Measurements from ENCODE around the gene SYT2. TPM values are rescaled to one million over a fixed set of nuclear protein-coding genes. Genes with fewer than 3 reads are reported as not detected.
A peak's percentile ranks its signal among the peaks of the same experiment; 100 is the strongest.

SYT2 gene
- total and polyA plus RNA-seq, 3 donors from 2014 or later, result 2.0 to 7.2 (median 2.1) TPM

DNA sequence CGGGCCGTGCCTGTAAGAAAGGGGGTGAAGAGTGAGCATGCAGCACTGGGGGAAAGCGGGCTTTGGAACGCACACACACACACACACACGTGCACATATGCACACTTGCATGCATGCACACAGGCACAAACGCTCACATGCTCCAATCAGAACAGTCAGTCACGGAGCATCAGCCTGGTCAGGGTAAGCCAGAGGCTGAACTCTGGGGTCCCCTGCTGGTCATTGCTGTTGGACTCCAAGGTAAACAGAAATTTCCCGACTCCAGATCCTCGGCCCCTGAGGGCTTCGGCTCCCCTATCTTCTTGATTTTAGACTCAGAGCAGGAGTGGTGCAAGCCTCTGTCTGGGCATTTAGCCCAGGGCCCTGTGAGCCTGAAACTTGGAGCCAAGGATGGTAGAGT lies 54.2 kb downstream of the SYT2 start:
- Histone ChIP-seq H3K4me3 (no peak overlapping the region), H3K27ac (no peak overlapping the region), H3K36me3 (ENCODE audit: low read depth, missing control alignments) (no peaks in the 10 kb centered on the region), H3K9me3 (no peaks in the 10 kb centered on the region), H3K4me1 (no peaks in the 10 kb centered on the region), H3K27me3 (no peaks in the 10 kb centered on the region)
- WGBS, 2 donors, result 71 to 73% methylated on average over 10 of the region's 10 CpGs
- intact Hi-C loops (cut with DNase I; ENCODE audit: low total_unique reads), result no loop called here
- TF ChIP-seq POLR2A (IDR thresholded peaks at IDR 0.05), result no peak
- TF ChIP-seq CTCF (IDR thresholded peaks at IDR 0.05), result no peak
- no peak for DNase-seq

DNA sequence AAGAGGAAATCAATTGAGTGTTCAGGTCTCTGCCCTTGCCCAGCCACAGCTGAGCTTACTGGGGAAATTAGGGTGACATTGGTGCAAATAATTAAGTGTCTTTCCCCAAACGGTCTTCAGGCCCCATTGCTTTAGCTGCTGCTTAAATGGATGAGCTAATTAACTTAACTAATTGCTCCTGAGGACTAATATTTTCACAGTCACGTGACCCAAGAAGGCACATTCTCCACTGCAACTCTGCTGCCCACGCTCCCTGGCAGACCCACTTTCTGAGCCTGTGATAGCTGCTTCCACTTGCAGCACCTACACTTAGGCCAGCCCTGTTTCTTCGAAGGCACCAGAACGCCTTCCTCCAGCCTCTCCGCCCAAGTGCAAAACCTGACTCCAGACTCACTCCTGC lies 56.2 kb downstream of the SYT2 start:
- Histone ChIP-seq H3K27ac (no peak overlapping the region), H3K27me3 (no peaks in the 10 kb centered on the region), H3K4me3 (no peak overlapping the region), H3K9me3 (no peaks in the 10 kb centered on the region), H3K36me3 (ENCODE audit: low read depth, missing control alignments) (no peaks in the 10 kb centered on the region), H3K4me1 (no peaks in the 10 kb centered on the region)
- 82 to 90% methylated on average over 6 of the region's 6 CpGs for WGBS, 2 donors
- TF ChIP-seq CTCF (IDR thresholded peaks at IDR 0.05) (no peak), POLR2A (IDR thresholded peaks at IDR 0.05) (no peak)
- intact Hi-C loops (cut with DNase I; ENCODE audit: low total_unique reads), result no loop called here
- no peak for DNase-seq

DNA sequence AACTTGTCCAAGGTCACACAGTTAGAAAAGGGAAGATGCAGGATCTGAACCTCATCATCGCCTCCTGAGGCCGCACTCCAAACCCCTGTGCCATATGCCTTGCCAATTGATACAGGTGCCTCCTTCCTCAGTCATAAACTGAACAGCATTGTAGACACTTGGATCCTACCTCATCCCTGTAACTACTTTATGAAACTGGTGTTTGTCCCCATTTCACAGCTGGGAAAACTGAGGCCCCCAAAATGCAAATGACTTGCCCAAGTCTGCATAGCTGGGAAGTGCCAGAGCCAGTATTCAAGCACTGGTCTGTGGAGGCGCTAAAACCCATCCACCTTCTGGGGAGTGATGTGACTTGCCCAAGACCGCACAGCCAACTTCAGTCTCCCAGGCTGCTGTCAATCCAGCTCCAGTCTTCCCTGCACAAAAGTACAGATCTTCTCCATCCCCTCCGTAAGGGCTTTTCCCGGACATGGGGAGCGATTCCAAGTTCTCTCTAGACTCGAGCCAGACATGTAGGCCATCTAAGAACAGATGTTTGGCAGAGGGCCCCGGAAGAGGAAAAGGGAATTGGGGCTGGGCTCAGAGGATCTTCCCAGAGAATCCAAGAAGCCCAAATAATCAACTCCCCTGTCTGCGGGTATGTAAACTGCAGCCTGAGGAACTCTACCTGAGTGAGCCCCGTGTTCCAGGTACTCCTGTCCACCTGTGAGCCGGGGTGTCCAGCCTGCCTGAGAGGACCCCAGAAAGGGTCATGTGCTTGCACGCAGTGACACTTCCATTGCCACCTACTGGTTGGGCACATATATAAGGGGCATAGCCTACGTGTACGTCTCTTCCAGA lies 60.5 kb downstream of the SYT2 start:
- Histone ChIP-seq H3K4me1 (no peaks in the 10 kb centered on the region), H3K27me3 (no peaks in the 10 kb centered on the region), H3K4me3 (no peak overlapping the region), H3K36me3 (ENCODE audit: low read depth, missing control alignments) (no peaks in the 10 kb centered on the region), H3K9me3 (no peaks in the 10 kb centered on the region), H3K27ac (no peak overlapping the region)
- intact Hi-C loops (cut with DNase I; ENCODE audit: low total_unique reads), result no loop called here
- WGBS, 2 donors, result 68 to 71% methylated on average over 13 to 15 of the region's 15 CpGs
- peak; percentile 46 for DNase-seq
- TF ChIP-seq CTCF (IDR thresholded peaks at IDR 0.05) (no peak), POLR2A (IDR thresholded peaks at IDR 0.05) (no peak)

DNA sequence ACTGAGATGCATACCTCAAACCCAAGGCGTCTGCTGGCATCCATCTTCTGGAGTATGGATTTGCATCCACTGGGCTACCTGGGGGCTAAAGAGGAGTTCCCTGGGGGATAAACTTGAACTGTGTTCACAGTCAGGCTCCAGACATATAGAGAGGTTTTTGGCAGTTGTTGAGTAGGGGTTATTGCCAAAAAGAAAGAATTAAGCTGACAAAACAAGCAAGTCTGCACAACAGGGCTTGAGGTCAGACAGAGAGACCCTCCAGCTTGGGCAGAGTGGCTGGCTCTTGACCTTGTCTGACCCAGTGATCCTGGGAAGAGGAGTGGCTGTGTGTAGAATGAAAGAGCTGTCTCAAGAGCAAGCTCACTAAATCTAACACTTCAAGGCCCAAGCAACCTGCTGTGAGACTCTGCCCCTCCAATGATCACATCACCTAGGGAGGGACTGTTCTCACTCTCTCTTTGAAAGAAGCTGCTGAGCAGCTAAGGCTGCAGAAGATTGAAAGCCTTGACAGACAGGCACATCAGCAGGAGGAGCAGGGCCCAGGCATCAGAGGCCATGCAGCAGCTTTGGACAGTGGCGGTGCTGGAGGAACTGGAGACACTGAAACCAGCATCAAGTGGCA lies 61.5 kb downstream of the SYT2 start:
- no peaks in the 10 kb centered on the region for H3K27me3 ChIP-seq
- WGBS, 2 donors, result 91 to 92% methylated on average over 2 of the region's 2 CpGs
- intact Hi-C loops (cut with DNase I; ENCODE audit: low total_unique reads), result no loop called here

More for the DNA sequence above, 61.5 kb downstream of the SYT2 start:
- DNase-seq, result no peak
- Histone ChIP-seq H3K9me3 (no peaks in the 10 kb centered on the region), H3K36me3 (ENCODE audit: low read depth, missing control alignments) (no peaks in the 10 kb centered on the region), H3K4me1 (peaks cover 10% of the 10 kb centered on the region), H3K27ac (no peak overlapping the region), H3K4me3 (no peak overlapping the region)
- TF ChIP-seq POLR2A (IDR thresholded peaks at IDR 0.05) (no peak), CTCF (IDR thresholded peaks at IDR 0.05) (no peak)
